DMS79 treated with DMSO at 0.1 percent for 48 hours (cell line): Measurements from ENCODE around the gene GRAP.

Source experiments
- DNase-seq: peaks from one replicate; lab custom pipeline; 2025; lab: John Stamatoyannopoulos, UW

The GRAP gene

DNA sequence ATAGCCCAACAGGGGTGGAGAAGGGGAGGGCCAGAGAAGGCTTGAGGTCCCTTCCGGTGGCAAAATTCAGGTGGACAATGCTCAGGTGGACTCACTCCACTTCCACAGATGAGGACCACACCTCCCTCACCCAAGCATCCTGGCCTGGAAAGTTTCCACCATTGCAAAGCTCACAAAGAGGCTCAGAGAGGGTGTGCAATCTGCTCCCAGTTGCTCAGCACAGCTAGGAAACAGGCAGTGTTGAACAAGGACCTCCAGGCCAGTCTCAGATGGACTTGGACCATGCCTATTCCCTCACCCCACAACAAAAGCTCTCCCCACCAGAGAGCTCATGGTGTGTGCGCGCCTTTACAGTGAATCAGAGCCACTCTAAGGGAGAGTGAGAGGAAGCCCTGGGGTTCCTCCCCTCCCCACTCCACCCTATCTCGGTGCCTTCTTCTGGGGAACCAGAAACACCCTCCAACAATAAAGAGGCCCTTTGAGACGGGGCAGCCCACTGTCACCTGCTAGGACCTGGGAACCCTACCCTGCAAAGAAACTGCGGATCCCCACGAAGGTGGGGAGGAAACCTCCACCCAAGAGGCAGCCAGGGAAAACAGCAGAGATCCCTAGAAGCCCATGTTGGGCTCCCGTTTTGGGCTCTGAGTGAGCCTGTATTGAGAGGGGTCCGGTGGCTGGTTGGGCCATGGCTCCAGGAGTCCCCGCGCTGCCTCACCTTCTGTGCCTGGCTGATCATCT lies 43.8 kb downstream of the GRAP start:
- no peak for DNase-seq

DNA sequence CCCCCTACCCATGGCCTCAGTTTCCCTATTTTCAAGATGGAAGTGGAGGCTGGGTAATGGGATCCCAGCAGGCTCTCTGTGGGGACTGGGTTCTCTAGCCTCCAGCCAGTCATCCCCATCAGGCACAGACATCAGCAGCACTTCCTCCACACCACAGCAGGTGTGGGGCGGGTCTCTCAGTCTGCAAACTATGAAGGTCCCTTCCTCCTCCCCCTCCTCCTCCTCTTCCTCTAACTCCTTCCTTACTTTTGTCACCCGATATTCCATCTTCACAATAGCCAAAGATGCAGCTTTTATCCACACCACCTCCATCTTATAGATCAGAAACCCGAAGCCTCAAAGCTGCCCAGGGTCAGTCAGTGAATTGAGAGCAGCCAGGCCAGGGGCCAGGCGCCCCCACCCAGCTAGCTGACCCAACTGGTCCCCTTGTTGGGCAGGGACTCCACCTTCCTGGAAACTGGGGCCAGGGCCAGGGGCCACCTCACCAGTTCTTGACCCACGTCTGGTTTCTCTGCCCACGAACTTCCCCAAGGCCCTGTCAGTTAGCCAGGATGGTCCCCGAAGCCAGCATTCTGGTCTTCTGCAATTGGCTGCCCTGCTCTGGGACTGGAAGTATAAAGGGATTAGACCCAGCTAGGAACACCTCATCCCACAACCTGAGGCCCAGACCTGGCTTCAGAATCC lies 44.7 kb downstream of the GRAP start:
- no peak for DNase-seq

DNA sequence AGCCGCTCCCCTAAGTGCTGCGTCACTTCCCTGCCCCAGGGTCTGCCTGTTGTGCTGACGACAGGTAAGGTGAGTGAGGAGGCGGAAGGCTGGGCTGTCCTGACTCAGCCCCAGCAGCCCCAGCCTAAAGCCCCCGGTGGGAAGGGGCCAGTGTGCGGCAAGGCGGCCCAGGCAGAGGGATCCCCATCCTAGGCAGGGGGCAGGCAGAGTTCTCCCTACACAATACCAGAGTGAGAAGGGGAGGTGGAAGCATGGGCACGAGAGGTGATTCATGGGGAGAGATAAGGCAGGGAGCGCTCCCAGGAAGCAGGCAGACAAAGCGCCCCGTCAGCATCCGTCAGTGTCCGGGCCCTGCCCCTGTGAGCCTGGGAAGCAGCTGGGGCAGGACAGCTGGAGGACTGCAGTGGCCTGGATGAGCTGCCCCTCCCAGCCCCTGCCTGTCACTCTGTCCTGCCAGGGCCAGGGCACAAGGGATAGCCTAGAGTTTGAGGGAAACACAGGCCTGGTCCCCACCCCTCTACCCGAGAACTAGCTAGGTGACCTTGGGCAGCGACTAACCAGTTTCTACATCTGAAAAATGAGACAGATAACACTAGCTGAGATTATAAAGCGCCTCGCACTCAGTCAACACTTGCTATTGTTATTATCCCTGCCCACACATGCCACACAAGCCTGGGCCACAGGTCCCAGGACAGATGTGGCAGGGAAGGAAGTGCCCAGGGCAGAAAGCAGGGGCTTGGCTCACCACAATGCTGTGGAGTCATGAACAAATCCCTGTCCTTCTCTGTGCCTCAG lies 46.0 kb downstream of the GRAP start:
- no peak for DNase-seq

DNA sequence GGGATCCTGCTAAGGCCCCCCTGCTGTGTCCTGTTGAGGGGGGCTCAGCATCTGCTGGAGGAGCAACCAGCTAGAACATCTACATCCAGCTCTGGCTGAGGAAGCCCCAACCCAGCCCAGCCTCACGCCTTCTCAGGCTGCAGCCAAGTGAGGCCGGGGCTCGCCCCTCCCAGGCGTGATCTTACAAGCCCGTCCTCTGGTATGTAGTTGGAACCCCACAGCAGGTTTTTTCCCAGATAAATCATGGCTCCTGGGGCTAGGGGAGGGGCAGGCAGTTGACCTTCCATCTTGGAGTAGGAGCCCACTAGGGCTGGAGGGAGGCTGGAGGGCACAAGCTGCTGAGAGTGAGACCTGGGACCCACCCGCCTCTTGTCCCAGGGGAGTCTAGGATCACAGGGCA lies 46.8 kb downstream of the GRAP start:
- no peak for DNase-seq

DNA sequence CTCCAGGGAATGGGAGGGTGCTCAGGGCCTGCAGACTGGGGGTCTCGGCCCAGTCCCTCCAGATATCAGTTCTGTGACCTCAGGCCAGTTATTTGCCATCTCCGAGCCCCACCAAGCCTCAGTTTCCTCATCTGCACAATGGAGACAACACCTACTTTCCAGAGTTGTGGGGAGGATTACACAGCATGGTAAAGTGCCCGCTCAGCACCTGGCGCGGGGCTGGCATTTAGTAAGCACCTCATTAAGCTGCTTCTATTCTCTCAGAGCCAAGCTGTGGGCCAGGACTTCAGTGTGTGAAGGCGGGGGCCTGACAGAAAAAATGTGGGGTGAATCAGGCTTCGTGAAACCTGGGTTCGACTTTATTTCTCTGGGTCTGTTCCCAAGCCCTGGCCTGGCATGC lies 47.4 kb downstream of the GRAP start:
- DNase-seq: no peak

DNA sequence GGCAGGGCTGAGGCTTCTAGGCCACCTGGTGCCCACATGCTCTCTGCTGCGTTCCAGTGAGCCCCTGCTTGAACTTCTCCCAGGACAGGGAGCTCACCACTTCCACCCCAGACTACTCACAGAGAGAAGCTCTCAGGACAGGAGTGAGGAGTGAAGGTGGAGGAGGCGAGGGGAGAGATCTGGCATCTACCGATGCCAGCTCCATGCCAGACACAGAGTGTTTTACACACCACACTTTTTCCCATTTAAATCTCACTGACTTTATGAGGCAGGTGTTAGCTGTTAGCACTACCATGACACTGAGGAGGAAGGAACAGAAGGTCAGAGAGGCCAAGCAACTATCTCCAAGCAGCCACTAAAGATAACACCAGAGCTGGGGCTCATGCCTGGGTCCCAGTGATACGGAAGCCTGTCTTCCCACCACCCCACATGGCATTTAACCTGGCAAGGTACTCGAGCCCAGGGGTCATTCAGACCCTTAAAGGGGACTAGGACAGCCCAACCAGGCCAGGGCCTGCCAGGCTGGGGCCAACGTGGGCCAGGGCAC lies 49.0 kb downstream of the GRAP start:
- no peak for DNase-seq

DNA sequence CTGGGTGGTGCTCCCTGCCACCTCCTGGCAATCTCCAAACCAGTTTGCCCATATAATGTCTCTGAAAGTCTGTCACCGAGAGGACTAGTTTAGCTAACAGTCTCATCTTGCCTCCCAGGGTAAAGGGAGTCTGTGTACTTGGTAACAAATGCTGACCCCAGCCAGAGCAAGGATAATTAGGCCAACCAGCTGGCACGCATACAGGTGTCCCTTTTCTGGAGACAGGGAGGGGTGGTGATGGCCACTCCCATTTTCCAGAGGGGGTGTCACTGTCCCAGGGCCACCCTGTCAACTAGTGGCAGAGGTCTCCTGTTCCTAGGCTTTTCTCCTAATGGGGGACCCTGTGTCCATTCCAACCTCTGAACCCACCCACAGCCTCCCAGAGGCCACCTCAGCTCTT lies 50.3 kb downstream of the GRAP start:
- no peak for DNase-seq

DNA sequence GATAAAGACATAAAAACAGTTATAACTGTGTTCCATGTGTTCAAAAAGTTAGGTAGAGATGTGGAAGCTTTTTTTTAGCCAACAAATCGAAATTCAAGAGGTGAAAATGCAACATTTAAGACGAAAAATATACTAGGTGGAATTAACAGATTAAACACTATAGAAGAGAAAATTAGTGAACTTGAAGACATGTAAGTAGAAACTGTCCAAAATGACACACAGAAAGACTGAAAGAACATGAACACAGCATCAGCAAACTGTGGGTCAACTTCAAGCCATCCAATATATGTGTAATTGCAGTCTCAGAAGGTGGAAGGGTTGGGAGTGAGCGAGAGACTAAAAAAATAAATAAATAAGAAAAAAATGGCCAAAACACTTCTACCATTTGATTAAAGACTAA lies 51.5 kb downstream of the GRAP start:
- DNase-seq: no peak

DNA sequence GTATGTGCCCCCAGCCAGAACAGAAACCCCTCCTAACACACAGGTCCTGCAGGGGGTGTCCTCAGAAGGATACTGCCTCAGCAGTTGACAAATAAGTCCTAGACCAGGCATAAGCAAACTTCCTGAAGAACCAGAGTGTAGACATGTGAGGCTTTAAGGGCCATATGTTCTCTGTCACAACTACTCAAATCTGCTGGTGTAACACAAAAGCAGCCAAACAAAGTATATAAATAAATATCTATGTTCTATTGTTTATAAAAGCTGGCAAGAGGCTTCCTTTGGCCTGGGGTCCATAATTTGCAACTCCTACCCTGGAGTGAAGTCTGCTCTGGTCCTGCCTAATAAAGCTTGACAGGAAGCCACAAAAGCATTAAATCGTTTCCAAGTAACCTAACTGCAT lies 52.1 kb downstream of the GRAP start:
- DNase-seq: no peak

DNA sequence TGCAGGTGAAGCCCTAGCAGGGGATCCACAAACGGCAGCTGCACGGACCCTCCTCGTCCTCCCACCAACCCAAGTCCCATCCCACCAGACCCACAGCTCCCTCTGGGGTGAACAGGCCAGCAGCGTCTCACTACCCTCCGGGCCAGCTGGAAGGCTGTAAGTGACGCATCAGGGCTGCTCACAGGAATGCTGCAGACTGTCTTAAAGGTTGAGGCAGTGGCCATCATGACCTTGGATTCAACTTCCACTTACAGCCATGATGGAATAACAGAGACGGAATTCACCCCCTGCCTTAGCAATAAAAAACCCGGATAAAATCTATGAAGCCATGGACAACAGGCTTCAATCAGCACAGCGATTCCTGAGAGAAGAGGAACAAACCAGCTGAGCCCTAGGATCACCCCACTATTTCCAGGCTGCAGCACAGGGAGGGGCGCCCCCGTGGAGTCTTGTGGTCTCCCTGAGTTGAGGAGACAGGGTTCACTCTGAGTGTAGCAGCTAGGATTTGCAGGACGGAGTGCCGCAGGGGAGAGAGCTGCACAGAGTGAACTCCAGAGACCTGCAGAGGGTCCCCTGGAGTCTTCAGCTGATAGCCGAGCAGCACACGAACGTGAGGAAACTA lies 52.7 kb downstream of the GRAP start:
- DNase-seq: no peak

DNA sequence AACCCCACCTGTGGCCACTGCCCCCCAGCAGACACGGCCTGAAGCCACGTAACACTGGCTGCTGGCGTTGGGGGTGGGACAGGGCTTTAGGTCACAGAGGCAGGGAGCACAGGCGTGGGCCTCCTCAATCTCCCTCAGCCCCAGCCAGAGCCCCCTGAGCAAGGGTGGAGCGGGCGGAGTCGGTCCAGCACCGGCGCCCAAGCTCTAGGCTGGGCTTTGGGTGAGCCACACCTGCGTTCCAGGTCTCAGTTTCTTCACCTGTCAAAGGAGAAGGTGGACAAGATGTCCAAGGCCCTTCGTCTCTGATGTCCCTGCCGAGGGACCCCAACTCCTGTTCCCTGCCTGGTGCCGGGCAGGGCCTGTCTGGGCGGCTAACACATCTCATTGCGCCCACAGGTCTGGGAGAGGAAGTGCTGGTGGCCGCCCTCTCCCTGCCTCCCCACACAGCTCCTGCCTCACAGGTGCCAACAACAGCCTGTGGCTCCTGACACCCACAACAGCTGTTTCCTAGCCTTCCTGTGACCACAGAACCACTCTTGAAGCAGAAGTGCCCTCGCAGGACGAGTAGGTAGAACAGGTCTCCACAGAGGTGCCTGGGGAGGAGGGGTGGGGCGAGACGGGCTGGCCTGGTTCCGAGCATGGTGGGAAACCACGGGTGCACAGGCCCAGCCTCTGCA lies 54.2 kb downstream of the GRAP start:
- DNase-seq: peak; percentile 41

DNA sequence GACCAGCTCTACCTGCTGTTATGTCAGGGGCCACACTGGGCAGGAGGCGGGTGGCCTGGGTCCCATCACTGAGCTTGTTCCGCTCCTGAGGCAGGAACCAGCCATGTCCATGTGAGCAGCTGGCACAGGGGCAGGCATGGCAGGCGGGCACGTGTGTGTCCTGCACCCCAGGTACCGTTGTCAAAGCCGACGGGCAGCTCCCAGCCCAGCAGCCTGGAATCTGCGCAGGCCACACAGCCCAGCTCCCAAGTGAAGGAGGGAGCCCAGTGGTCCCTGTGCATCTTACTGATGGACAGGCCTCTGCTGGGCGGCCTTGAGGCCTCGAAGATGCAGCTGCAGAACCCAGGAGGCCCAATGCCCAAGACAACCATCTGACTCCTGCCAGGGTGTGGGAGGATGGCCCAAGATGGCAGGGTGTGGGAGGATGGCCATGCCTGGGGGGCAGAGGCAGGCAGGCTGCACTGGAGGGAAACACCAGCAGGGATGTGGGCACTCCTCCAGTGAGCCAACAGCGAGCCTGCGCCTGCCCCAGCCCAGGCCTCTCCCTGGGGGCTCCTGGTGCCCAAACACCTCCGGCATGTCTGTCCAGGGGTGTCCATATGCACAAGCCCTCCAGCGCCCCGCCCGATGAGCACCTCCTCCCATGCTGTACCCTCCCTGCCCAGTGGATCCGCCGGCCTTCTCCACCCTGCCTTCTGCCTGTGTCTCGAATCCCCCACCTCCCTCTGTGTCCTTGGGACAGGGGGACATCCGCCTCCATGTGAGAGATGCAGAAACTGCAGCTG lies 55.0 kb downstream of the GRAP start:
- DNase-seq: no peak

DNA sequence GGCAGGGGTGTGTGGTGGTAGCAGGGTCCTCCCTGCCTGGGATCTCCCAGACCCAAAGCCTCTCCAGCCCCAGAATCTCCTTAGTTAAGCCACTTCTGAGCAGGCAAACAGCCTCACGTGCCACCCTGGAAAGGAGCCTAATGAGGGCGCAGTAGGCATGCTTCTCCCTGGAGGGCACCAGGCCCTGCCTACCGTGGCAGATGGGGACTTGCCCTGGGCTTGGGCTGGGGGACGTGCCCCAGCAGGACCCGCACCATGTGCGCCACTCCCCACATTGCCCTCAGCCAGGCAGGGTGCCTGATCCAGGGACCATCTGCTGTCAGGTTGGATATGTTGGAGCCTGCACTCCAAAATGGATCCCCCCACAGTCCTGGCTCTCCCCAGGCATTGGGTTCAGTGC lies 56.4 kb downstream of the GRAP start:
- no peak for DNase-seq

DNA sequence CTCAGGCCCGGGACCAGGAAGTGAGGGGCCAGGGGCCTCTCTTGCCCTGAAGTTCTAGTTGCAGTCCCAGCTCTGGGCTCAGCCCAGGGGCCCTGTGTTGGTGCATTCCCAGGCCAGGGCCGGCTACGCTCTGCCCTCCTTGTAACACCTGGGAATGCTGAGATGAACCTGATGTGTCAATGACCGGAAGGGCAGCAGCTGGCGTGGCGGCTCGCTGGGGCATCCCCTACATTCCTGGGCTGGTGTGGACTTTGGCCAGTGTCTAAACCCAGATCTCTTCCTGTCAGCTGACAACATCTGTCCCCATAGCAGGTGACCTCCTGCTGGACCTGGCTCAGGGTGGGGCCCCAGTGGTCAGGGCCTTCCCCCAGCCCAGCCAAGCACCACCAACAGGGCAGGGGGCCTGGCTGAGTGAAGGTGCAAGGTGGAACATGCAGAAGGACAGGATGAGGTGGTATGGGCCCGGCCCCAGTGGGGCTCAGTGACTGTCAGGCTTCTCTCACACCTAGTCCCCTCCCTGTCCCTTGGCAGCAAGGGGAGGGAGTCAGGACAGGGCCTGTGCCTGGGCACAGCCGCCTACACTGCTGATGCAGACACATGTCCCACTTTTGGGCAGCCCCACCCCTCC lies 58.1 kb downstream of the GRAP start:
- DNase-seq: no peak

DNA sequence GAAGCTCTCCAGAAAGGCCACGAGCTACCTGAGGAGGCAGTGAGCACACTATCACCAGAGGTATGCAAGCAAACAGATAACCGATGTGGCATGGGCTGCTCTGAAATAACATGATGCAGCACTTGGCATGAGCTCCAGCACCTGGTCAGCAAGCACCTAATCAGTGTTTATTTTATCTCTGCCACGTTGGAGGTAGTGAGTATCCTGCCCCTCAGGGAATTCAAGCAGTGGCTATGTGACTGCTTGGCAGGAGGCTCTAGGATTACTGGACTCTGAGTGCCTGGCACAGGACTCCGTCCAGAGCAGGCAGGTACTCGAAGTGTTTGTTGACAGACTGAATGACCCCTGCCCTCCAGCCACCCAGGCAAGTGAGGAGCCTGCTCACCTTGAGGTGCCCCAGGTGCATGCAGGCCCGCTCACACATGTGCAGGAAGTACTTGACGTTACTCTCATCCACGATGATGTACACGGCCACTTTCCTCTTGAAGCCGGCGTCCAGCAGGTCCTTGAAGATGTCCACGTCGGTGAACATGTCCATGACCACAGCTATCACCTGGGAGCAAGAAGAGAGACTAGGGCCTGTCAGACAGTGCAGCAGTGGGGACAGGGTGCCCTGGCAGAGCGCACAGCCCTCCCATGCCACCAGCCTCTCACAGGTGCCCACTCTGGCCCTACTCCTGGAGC lies 58.8 kb downstream of the GRAP start:
- no peak for DNase-seq

DNA sequence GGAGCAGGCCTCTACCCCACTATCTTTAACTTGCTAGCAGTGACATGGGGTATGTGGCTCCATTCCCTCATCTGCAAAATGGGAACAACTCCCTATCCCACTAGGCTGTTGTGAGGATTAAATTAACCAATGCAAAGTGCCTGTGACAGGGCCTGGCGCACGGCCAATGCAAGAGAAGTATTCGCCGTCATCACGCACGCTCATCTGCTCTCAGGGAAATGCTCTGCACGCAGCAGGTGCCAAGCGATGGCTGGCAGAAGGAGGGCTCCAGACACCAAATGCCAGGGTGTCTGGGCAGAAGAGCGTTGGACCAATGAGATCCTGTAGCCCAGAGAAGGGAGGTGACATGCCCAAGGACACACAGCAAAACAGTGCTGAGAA lies 59.5 kb downstream of the GRAP start:
- DNase-seq: no peak

DNA sequence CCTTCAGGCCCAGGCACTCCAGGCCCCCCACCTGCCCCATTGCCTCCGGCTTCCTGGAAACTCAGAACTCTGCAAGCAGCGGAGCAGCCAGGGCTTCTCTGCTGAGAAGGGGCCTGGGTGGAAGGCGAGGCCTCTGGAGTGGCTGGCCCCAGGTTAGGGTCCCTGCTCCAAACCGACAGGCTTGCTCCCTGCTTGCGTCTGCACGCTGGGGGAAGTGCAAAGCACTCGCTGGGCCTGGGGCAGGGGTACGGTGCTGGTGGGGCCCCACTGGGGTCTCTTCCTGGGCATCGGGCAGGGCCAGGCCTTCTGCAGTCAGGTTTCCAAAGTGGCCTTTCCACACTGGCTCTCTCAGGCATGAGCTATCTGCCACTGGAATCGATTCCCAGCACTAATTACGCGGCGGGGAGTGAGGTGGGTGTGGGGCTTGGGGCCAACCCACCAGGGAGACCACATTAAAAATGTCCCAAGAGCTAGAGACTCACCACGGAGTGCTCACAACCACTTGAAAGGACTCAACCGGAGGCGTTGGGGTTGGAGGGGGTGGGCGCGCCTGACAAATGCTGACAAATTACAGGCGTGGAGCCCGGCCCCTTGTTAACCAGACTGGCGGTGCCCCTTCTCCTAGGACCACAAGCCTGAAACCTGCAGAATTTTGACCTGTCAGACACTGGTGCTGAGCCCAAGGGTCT lies 60.1 kb downstream of the GRAP start:
- DNase-seq: no peak

DNA sequence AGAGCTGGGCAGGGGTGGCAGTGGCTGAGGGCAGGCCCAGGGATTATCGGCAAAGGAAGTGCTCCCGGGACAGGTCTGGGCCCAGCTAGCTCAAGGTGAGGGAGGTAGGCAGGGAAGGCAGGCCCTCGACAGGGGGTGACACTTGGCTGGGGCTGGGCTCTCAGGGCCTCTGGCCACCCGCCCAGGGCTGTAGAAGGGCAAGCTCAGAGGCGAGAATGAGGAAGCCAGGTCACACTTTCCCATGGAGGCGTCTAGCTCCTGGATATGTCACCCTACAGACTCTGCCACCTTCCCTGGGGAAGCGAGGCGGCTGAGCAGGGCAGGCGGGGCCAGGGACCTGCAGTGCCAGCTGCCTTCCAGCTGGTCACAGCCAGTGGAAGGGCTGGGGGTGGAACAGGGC lies 61.3 kb downstream of the GRAP start:
- DNase-seq: no peak
